NT2/D1 (cell line): ENCODE measurements around the gene GRM2.

Source experiments
- DNase-seq: peaks from one replicate; pipeline ENCODE4 v3.0.0-alpha.2; 2011; ENCODE audit warnings: low read depth, low spot score
- H3K27me3 ChIP-seq: 2 replicates; pipeline ENCODE4 v1.6.0; 2011; ENCODE audit warnings: mild to moderate bottlenecking; ENCODE audit not compliant: insufficient read length, insufficient read depth
- H3K36me3 ChIP-seq: 2 replicates; pipeline ENCODE4 v1.6.1; 2011; ENCODE audit warnings: mild to moderate bottlenecking, low read length, mixed read lengths; ENCODE audit not compliant: insufficient read depth, insufficient read length
- H3K4me1 ChIP-seq: 2 replicates; pipeline ENCODE4 v1.5.1; 2011; ENCODE audit not compliant: insufficient read depth, insufficient read length
- H3K4me3 ChIP-seq: 2 replicates; pipeline ENCODE4 v1.5.1; 2011; ENCODE audit warnings: low read depth; ENCODE audit not compliant: insufficient read length
- H3K9ac ChIP-seq: 2 replicates; pipeline ENCODE4 v1.6.0; 2011; ENCODE audit warnings: low read depth; ENCODE audit not compliant: insufficient read length
- H3K9me3 ChIP-seq: 2 replicates; pipeline ENCODE4 v1.5.1; 2011; ENCODE audit warnings: mild to moderate bottlenecking, low read length; ENCODE audit not compliant: insufficient read depth
- SUZ12 ChIP-seq: IDR thresholded peaks from 2 replicates; pipeline ENCODE4 v1.6.1; 2011; ENCODE audit not compliant: insufficient read length, insufficient read depth; ENCODE audit errors: extremely low read depth
- YY1 ChIP-seq: IDR thresholded peaks from 2 replicates; pipeline ENCODE4 v1.6.1; 2011; ENCODE audit not compliant: insufficient read length, insufficient read depth
- ZNF274 ChIP-seq: IDR thresholded peaks from 2 replicates; pipeline ENCODE4 v1.6.1; 2011; ENCODE audit warnings: mild to moderate bottlenecking, low read depth, low read length

Gene GRM2

GRCh38 chr3:51708216-51708845, 1.5 kb downstream of the GRM2 start:
- Histone ChIP-seq H3K4me1 (peaks cover 18% of the 10 kb centered on the region), H3K4me3 (no peak overlapping the region), H3K36me3 (peaks cover 16% of the 10 kb centered on the region), H3K9ac (no peak overlapping the region), H3K27me3 (peaks cover 37% of the 10 kb centered on the region), H3K9me3 (no peaks in the 10 kb centered on the region)
- DNase-seq = no peak
- TF ChIP-seq SUZ12 (no peak), YY1 (no peak), ZNF274 (no peak)

GRCh38 chr3:51709004-51709420, 2.1 kb downstream of the GRM2 start:
- H3K9me3 ChIP-seq = no peaks in the 10 kb centered on the region
- DNase-seq = no peak
- H3K4me1 ChIP-seq = peaks cover 13% of the 10 kb centered on the region
- peaks cover 16% of the 10 kb centered on the region for H3K36me3 ChIP-seq
- TF ChIP-seq ZNF274 (no peak), SUZ12 (no peak), YY1 (no peak)
- H3K4me3 ChIP-seq = no peak overlapping the region
- peaks cover 37% of the 10 kb centered on the region for H3K27me3 ChIP-seq
- H3K9ac ChIP-seq = no peak overlapping the region

DNA sequence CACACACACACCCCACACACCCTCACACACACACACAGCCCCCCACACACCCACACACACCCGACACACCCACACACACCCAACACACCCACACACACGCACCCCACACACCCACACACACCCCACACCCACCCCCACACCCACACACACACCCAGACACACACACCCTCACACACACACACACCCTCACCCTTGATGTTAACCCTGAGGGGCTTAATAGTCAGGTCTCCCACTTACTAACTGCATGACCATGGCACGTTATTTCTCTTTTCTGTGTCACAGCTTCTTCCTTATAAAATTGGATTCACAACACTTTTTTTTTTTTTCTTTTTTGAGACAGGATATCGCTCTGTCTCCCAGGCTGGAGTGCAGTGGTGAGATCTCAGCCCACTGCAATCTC, 2.8 kb downstream of the GRM2 start:
- Histone ChIP-seq H3K9me3 (no peaks in the 10 kb centered on the region), H3K27me3 (peaks cover 37% of the 10 kb centered on the region), H3K4me3 (no peak overlapping the region), H3K9ac (no peak overlapping the region), H3K36me3 (peaks cover 16% of the 10 kb centered on the region), H3K4me1 (peaks cover 6% of the 10 kb centered on the region)
- no peak for TF ChIP-seq ZNF274
- TF ChIP-seq YY1 = no peak
- TF ChIP-seq SUZ12 = no peak
- no peak for DNase-seq

- Histone ChIP-seq H3K36me3 (peaks cover 14% of the 10 kb centered on the region), H3K9me3 (no peaks in the 10 kb centered on the region), H3K4me1 (peaks cover 6% of the 10 kb centered on the region), H3K4me3 (no peak overlapping the region), H3K9ac (no peak overlapping the region), H3K27me3 (peaks cover 31% of the 10 kb centered on the region)
- no peak for DNase-seq
- TF ChIP-seq SUZ12 = no peak
- TF ChIP-seq YY1 = no peak
- no peak for TF ChIP-seq ZNF274
Observed at GRCh38 chr3:51710631-51711351, 3.9 kb downstream of the GRM2 start.

DNA sequence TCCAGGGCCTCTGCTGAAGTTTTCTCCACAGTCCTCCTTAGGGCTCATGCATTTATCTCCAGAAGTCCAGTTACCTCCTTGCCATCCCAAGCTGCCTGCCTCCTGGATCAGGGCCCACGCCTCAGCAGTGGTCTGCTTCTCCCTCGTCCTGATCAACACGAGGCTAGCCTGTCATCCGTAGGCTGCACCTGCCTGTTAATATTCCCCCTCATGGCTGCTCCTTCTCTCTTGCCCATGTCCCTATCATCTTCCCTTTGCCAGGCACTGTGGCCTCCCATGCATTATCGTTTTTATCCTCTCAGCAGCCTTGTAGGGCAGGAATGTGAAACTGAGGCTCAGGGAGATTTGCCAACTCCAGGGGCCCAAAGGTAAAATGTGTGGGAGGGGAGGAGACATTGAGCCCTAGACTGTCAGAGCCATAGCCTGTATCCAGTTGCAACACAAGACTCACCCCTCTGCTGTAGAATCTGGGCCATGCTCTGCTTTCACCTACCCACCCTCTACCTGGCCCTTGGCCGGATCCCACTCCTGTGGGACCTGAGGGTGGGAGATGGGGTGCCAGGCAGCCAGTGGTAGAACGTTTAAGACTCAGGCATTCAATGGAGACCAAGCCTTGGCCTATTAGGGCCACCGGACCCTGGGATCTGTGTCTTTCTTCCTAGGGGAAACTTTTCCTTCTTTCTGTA, 4.6 kb downstream of the GRM2 start:
- Histone ChIP-seq H3K4me1 (peaks cover 6% of the 10 kb centered on the region), H3K36me3 (peaks cover 14% of the 10 kb centered on the region)
- no peak for DNase-seq

DNA sequence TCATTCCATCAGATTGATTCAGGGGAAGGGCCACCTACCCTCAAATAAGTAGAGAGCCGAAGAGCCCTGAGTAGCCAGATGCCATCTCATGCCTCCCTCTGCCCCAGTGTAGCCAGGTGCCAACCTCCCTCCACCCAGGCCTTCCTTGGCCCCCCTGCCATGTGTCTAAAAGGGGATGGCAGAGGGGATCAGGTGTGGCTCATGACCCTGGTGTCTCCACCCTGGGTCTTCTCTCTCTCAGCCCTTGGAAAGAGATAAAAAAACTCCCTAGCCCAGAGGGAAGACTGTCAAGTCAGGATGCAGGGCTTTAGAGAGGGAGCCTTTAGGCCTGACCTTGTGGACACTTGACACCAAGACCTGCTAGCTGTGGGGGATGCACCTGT, 5.2 kb downstream of the GRM2 start:
- Histone ChIP-seq H3K4me3 (no peak overlapping the region), H3K36me3 (peaks cover 14% of the 10 kb centered on the region), H3K9ac (no peak overlapping the region), H3K4me1 (peaks cover 6% of the 10 kb centered on the region), H3K9me3 (no peaks in the 10 kb centered on the region), H3K27me3 (peaks cover 23% of the 10 kb centered on the region)
- no peak for TF ChIP-seq YY1
- no peak for TF ChIP-seq SUZ12
- no peak for TF ChIP-seq ZNF274
- DNase-seq = no peak

More for the DNA sequence above, 4.6 kb downstream of the GRM2 start:
- no peak overlapping the region for H3K9ac ChIP-seq
- H3K4me3 ChIP-seq = no peak overlapping the region
- TF ChIP-seq SUZ12 = no peak
- TF ChIP-seq YY1 = no peak
- TF ChIP-seq ZNF274 = no peak
- peaks cover 24% of the 10 kb centered on the region for H3K27me3 ChIP-seq
- H3K9me3 ChIP-seq = no peaks in the 10 kb centered on the region

- H3K4me3 ChIP-seq = no peak overlapping the region
- peaks cover 14% of the 10 kb centered on the region for H3K36me3 ChIP-seq
- no peak for DNase-seq
- H3K27me3 ChIP-seq = peaks cover 18% of the 10 kb centered on the region
- H3K9ac ChIP-seq = no peak overlapping the region
- H3K4me1 ChIP-seq = peaks cover 5% of the 10 kb centered on the region
- H3K9me3 ChIP-seq = no peaks in the 10 kb centered on the region
- no peak for TF ChIP-seq YY1
- no peak for TF ChIP-seq SUZ12
- TF ChIP-seq ZNF274 = no peak
Observed at GRCh38 chr3:51712511-51712931, 5.7 kb downstream of the GRM2 start.
